Mesenteric fat pad (tissue), 1 donor: ENCODE data around the gene RPS6KA5. TPM values are rescaled to one million over a fixed set of nuclear protein-coding genes. Genes with fewer than 3 reads are reported as not detected.
"Not testable (repeated sequence)": the region's sequence is repeated elsewhere in the genome, so short reads cannot be mapped to it uniquely, and the experiment has no call there.

Experiments
- DNase-seq: peaks from one replicate; pipeline ENCODE4 v3.0.0-alpha.2; 2020; ENCODE audit warnings: low spot score
- total RNA-seq: library from RNA; stranded (reverse); fragmentation: NEBNext Ultra II Directional; extraction: Animal tissue kit (Norgen Biotek cat#: 25700); gene quantifications from one replicate; pipeline ENCODE4 v1.2.1, GENCODE V29; 2021
- donor health status: DM: yes; HTN: yes; CAD: no.

Gene RPS6KA5
- total RNA-seq, 1 donor from 2014 or later = 3.2 TPM

DNA sequence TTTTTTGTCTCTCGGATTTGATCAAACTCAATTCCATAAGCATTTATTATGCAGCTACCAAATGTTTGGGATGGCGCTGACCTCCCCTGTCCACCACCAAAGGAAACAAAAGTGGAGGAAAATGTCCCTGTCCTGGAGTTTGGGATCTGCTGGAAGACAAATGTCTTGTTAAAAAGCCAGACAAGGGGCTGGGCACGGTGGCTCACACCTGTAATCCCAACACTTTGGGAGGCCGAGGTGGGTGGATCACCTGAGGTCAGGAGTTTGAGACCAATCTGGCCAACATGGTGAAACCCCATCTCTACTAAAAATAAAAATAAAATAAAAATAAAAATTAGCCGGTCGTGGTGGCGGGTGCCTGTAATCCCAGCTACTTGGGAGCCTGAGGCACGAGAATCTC, 221.9 kb downstream of the RPS6KA5 start:
- peak; percentile 35 for DNase-seq

DNA sequence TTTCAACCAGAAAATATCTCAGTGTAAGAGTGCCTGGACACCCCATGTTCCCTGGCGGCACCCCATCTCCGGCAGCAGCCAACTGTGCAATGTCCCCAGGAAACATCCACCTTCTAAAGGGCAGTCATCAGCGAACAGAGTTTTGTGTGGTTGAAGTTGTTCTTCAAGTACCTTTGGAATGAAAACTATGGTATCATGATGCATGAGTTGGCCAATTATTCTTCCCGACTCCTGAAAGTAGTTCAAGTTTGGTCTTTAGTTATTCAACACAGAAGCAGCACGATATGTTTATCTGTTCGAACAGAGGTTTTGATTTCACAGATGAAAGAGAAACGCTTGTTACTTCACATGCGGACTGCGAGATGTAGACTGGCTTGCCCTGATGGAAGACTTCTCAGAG, 223.1 kb downstream of the RPS6KA5 start:
- peak; percentile 14 for DNase-seq

DNA sequence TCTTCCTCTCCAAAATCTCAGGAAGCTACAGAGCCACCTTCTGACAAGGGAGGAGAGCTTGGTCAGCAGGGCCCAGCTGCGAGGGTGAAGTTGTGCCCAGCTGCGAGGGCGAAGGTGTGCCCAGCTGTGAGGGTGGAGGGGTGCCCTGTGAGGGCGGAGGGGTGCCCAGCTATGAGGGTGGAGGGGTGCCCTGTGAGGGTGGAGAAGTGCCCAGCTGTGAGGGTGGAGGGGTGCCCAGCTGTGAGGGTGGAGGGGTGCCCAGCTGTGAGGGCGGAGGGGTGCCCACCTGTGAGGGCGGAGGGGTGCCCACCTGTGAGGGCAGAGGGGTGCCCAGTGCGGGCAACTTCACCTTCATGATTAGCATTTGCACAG, 223.8 kb downstream of the RPS6KA5 start:
- peak; percentile 53 for DNase-seq

DNA sequence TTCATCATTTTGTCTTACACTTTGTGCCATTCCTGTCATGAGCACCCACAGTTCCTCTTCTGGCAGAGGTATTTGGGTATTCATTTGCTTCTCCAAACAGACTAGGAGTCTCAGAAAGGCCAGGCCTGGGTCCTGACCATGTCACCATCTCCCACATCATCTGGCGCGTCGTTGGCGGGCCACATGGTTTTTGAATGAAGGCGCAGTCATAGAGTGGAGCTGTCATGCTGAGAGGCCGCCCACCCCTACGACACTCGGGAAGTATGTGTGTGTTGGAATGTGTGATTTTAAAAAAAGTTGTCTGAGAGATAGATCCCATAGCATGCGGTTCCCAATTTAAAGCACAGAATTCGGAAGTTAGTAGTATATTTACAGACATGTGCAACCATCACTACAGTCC, 228.6 kb downstream of the RPS6KA5 start:
- no peak for DNase-seq

DNA sequence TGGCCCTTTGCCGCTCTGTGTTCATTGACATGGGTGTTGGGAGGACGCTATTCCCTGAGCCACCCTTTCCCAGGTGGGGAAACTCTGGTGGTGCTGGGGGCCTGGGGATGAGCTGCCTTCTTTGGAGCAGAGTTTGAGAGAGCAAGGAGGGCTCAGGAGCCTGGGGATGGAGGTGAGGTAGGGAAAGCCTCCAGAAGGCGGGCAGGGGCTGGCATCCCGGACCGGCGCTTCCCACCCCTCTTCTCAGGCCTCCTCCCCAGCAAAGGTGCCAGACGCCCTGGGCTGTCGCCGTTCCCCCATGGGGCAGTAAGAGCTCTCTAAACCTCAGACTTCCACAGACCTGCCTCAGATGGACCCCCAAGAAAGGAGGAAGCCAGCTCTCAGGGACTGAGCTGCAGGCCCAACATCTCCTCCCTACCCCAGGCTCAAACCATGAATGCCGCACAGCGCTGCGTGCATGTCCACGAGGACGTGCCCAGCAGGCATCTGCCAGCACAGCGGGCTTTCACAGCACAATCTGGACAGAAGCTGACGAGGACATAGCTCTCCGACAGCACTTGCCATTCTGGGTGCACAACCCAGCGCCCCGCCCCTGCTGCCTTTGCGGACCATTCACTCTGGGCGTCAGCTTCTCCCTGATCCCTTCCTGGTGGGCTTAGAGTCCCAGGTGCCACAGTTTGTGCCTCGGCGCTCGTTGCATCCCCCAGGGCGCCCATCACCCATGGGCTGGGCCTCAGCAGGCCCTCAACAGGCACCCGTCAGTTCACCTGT, 229.3 kb downstream of the RPS6KA5 start:
- no peak for DNase-seq

DNA sequence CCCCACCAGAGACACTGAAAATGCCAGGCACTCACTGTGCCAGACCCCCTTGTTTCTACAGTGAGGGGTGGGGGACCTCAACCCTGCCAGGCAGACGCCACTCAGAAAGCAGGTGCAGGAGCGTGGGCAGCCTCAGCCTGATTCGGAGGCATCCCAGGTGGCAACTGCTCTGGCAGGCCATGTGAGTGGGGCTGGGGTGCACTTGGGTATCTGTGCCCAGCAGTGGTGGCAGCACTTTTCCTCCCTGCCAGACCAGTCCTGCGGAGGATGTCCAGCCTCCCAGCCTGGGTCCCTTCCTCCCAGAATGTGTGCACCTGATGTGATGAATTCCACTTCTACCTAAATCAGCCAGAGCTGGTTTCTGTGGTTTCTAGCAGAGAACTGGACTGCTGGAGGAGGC, 230.8 kb downstream of the RPS6KA5 start:
- no peak for DNase-seq

DNA sequence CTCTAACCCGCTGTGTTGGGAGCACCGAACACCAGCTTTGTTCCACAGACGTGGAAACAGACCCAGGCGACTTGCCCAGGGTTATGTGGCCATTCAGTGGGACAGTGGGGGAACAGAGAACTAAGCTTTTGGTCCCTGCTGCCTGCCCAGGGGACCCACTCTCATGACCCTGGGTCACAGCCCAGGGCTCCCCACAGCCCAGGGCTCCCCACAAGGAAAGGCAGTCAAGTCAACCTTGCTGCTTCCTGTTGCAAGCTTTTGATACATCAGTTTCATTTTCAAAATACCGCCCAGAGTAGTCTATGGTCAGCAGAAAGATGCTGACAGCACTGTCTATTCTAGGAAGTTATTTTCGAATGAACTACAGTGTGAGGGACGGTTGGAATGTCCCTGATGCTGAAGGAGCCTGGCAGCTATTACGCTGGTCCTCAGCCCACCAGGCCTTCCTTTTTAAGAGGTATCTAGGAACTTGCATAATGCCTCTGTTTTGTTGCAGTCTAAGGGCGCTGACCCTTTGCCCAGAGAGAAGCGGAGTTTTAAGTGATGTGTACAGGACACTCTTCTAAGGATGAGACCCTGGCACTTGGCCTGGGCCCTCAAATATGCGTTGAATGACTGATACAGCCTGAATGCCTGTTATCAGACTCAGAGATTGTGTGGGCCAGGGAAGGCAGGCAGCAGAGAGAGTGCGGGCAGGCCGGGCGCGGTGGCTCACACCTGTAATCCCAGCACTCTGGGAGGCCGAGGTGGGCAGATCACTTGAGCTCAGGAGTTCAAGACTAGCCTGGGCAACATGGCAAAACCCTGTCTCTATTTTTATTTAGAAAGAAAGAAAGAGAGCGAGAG, 231.6 kb downstream of the RPS6KA5 start:
- DNase-seq = no peak

DNA sequence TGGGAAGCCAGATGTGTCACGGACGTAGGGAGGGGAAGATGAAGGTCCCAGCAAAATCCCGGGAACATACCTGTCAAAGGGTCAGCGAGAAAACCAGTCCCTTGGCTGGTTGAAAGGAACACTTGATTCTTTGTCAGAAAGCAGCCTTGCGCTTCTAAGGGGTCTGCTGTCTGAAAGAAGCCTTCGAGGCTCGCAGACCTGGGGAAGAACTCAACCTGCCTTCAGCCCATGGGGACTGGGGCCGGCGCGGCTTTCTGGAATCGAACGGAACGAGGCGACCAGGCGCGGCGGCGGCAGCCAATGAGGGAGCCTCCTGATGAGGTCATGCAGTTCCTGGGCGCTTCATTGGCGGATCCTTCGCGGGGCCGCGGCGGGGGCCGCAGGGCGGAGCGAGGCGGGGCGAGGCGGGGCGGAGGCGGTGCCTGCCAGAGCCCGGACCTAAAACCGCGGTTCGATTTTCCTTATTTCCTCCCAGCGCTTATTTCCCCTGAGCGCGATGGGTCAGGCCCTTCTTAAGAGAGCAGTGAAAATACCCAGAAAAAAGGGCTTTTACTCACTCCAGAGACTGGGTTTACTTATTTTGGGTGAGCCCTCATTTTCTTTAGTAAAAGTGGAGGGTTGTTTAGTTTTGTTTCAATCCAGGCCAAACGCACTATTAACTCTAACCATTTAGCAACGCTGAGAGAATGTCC, 232.4 kb downstream of the RPS6KA5 start:
- DNase-seq = peak; percentile 98

DNA sequence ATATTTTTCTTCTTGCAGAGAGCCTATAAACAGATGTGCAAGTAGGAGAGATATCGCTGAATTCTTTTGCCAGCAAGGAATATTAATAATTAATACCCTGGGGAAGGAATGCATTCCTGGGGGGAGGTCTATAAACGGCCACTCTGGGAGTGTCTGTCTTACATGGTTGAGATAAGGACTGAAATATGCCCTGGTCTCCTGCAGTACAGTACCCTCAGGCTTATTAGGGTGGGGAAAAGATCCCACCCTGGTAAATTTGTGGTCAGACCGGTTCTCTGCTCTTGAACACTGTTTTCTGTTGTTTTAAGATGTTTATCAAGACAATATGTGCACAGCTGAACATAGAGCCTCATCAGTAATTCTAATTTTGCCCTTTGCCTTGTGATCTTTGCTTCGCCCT, 236.9 kb downstream of the RPS6KA5 start:
- not testable (repeated sequence) for DNase-seq

DNA sequence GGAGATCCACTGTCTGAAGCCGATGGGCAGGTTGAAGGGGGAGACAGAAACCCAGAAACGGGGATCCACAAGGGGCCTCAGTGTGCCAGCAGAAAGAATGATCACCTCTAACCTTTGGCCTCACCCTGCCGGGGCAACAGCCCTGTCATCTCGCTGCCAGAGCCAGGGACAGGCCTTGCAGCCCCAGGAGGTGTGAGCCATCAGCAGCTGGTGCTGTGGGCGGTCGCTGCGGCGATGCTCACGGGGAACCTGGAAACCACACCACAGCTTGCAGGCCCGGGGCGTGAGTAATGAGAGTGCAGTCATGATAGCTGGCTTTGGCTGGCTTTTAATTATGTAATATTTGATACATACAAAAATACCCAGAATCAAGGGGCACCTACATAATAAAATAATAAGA, 239.5 kb downstream of the RPS6KA5 start:
- DNase-seq = no peak

DNA sequence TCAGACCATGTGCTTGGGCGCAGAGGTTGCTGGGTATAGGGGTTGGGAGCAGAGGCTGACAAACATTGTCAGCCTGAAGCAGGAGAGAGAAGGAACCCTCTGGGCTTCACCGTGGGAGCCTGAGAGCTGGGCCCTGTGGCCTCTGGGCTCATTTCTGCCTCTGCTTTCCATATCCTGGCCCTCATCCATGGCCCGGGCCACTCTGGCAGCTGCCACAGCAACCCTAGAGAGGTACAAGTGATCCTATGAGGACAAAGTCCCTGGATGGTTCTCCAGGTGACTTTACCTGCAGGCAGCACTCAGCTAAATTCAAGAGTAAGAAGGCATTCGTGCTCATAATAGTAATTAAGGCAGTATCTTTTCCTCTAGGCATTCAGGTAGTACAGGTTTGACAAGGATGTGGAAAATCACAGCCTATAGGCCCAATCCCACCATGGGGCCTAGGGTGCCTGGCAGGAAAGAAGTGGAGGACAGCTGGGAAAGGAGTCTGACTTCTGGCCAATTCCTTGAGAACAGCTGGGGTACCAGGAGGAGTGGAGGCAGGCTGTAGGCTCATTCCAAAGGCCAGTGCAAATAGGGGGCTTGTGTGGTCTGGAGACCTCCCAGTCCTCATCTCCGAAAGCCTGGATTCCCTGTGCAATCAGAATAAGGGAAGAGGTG, 240.6 kb downstream of the RPS6KA5 start:
- no peak for DNase-seq

DNA sequence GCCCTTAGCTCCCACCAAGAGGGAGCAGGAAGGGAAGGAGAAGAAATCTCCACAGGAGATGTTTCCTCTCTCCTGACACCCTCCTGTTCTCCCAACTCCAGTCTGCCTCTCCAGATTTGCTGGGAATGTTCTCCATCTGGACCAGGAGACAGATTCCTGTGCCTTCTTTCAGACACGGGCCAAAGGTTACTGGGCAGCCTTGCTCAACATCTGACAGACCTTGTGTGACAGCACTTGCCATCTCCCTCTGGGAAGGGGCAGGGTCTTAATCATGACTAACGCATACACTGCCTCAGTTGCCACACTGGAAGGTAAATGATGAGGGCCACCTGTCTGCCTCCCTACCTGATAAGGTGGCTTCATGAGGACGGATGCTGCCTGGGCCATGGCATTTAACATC, 241.7 kb downstream of the RPS6KA5 start:
- DNase-seq = no peak

DNA sequence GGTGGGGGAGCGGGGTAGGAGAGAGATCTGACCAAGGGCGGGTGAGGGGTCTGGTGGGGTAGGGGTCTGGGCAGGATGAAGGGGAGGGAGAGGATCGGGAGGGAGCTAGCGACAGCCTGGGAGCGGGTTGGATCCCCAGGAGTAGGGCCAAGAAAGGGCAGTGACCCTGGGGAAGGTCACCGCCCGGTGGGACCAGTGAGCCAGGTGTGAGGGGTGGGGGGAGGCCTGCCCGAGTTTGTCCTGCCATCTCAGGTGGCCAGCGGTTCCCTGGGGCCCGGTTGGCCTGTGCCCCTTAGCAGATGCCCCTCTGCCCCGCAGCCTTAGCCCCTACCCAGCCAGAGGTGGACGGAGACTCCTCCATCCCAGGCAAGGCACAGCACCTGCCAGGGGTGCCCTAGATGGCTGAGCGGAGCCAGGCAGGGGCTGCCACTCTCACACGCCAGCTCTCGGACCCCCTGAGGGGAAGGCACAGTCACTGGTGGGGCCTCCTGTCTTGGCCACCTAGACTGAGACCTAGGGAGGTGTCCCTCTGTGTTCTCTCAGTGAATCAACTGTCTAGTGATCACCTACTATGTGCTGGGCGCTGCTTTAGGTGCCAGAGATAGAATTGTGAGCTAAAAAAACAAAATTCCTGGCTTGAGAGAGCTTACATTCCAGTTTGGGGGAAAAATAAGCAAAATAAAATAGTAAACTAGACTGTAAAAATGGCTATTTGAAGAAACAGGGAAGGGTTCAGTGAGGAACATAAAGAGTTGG, 243.6 kb downstream of the RPS6KA5 start:
- DNase-seq = no peak

DNA sequence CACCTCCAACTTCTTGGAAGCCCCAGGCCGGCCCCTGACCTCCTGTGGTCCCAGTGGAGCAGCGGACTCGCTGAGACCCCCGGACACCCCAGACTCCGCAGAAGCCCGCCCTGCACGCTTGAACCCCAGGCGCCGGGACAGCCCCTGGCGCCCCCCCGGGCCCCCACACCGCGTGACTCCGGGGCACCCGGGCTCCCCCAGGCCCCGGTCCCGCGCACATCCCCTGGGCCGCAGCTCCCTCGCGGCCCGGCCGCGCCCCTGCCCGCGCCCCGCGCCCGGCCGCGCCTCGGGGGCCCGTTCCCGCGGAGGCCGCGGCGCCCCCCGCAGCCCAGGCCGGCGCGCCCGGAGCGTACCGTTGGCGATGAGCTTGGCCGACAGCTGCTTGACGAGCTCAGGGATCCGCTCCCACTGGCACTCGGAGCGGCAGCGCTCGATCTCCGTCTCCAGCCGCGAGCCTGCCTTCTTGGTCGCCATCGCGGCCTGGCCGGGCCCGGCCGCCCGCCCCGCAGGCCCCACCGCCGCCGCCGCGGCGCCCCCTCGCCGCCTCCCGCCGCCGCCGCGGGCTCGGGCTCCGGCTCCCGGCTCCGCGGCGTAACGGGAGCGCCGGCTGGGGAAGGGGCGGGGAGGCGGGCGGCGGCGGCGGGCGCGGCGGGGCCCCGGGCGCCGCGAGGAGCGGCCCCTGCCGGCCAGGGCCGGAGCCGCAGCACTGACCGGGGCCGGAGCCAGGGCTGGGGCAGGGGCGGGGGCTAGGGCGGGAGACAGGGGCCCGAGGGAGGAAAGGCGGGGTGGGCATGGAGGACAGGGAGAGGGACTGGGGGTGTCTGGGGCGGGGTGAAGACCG, 244.4 kb downstream of the RPS6KA5 start, which contains the start of gene TTC7B:
Gene TTC7B (minus strand): TSS at position 609 of the 841 bp plus-strand sequence. CDS start 135 bp downstream, at position 474.
- no peak for DNase-seq

DNA sequence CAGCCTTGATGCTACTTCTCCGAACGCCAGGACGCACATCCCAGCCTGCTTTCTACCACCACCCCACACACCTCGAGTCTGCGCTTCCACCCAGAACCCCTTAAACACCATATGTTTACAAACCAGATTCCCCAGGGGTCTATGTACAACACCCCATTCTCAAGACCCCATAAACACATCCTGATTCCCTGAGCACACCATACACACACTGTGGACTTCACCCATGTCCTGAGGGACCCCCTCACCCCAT, 244.9 kb downstream of the RPS6KA5 start:
- DNase-seq = no peak

DNA sequence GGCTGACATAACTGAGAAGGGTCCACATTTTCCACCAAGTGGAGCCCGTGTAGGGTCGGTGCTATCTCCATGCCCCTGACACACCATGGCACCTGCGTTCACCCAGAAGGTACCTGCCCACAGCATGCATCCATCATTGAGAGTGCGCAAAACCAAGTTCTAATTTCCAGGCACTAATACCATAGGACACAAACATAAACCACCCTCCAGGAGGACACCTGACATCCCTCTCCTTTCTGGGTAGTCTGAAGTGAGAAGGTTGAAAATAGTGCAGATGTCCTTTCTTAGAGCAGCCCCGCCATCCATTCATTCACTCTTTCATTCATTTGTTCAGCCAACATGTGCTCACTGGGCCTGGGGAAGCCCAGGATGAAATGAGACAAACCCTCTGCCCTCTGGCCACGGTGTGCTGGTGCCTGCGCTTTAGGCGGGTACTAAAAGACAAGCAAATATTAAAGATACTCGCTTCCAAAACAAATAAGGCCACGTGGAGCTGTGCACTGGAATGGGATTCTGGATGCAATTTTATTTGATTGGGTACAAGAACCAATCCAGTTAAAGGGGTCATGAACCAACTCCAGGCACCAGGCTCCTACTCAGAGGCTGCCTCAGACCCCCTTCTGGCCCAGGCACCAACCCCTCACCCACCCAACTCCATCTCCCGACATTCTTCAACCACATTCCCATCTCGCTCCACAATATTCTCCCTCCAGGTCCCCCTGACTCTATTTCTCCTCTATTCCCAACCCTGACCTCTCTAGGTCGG, 245.5 kb downstream of the RPS6KA5 start:
- no peak for DNase-seq

DNA sequence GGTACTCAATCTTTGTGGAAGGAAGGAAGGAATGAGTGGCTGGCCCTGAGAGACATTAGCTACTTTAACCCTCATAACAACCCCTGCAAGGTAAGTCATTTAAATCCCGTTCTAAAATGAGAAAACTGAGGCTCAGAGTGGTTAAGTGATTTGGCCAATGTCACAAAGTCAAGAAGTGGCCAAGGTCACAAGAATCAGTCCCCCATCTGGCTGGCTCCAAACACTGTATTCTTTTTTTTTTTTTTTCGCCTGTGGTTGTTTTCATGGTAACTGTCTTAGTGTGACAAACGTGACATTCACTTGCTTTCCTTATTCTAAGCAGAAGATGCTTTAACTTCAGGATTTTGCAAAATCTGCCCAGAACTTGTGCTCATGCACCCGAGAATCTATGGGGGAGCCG, 247.0 kb downstream of the RPS6KA5 start:
- no peak for DNase-seq

DNA sequence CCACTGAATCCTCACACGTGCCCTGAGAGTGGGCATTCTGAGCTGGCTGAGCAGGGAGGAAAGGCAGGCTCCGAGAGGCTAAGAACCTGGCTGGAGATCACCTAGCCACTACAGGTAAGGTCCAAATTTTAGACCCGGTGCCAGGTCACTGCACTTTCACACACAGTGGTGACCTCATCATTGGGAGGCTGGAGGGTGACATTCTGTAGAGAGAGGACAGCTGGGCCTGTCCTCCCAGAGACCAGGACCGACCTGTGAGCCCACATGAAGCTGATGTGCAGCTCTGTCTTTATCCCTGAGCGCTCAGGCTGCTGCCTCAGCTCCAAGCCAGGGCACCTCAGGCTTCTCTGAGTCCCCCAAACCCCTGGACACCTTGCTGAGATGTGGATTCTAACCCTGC, 248.3 kb downstream of the RPS6KA5 start:
- no peak for DNase-seq

DNA sequence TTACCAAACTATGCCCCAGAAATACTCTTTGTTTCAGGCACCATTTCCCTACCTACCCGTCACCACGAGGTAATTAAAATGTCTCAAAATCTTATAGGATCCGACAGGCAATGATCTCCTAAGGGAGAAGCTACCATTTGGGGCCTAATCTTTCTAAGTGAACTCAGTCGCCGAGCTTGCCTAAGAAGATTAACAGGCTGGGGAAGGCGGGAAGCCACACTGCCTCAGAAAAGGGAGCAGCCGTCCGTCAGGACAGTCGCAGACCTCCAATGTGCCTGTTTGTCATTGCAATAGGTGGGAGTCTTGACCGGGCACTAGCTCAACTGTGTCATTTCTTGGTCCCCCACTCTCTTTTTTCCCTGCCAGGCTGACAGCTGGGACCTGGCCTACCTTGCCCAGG, 248.8 kb downstream of the RPS6KA5 start:
- no peak for DNase-seq
